ENCODE results near the gene RPS6KB2.
"Not testable (repeated sequence)": the region's sequence is repeated elsewhere in the genome, so short reads cannot be mapped to it uniquely, and the experiment has no call there.

Gene RPS6KB2

DNA sequence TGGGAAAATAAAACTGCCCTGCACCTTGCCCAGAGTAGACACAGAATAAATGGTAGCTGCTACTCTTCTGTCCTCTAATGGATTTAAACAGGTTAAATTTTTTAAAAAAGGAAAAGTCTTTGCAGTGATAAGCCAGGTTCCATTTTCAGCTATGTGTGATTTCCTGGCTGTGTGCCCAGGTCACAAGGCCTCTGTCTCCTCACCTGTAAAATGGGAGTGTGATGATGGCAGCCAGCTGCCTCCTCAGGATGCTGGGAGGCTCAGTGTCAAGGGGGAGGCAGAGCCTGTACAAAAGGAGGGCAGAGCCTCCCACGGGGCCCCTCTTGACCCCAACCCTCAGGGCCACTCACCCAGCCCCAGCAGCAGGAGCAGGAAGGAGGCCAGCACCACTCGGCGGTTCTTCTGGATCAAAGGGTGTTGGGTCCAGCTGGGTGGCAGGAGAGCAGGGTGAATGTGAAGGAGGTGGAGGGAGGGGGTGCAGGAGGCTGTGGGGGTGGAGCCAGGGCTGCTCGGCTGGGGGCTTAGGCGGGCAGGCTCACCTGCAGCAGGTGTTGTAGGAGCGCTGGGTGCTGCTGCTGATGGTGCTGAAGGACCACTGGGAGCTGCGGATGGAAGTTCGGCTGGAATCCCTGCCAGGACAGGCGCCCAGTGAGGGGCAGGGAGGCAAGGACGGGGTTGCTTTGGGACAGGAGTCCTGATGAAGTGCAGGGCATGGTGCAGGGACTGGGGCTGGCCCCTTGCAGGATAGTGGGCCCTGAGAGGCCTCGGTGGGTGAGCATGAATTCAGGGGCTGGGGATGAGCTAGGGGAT is 38.9 kb downstream of the RPS6KB2 start:
- no peak for DNase-seq

DNA sequence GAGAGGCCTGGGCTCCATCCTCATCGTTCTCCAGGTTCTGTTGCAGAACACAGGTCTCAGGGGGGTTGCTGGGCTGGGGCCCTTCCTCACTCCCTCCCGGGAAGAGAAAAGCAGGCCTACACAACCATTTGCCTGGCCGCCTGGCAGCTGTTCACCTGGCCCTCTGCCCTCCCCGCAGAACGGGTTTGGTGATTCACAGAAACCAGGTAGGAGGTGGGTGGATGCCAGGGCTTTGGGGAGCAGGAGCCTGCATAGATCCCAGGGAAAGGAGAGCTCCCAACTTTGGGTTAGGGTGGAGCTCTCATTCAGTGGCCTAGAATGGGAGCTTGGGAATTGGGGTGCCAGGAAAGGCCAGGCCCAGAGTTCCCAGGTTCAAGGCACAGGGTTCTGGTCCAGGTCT is 39.8 kb downstream of the RPS6KB2 start:
- DNase-seq: peak in 2 of 14 donors; percentile 56 to 63

DNA sequence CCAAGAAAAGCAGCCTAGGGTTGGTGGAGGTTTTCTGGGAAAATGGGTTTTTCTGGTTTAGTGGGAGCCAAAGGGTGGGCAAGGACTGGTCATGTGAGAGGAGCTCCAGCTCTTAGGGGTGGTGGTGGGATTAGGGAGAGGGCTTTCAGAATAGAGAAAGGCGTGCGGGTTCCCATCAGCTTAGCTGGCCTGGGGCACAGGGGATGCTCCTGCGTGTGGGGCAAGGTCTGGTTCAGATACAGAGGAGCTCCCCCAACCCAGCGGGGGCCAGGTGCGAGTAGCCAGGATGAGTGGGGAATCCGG is 40.1 kb downstream of the RPS6KB2 start:
- DNase-seq: peak in 1 of 14 donors; percentile 60

DNA sequence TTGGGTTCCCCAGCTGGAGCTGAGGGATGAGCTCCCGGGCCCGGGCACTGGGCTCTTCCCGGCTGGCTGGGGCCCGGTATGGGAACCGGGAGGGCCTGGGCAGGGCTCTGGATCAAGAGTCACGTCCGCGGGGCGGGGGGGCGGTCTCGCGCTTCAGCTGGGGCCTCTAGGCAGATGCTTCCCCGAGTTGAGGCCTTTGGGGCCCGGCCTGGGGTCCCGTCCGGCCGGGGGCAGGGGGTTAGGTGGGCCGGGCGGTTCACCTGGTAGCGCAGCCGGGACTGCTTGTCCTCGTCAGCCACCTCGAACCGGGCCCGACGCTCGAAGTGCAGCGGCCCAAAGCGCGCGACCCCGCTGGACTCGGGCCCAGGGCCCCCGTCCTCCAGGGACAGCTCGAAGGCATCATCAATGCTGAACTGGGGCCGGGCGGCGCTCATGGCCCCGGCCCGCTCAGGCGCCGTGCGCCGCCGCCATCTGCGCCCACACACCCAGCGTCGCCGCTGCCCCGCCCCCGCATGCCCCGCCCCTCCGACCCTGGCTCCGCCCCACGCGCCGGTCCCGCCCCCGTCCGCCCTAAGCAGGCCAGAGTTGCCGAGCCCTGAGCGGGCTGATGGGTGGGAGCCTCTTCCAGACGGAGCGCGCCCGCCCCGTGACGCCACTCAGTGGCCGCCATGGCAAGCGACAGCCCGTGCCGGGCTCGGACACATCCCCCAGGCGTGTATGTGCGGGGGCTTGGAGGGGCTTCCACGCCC is 40.6 kb downstream of the RPS6KB2 start, which contains the start of gene TMEM134:
TSS of gene TMEM134 (minus strand) at position 493 of the 749 bp plus-strand sequence. CDS start at position 434, 59 bp downstream.
- DNase-seq: peak; percentile 59 to 94 (median 87)

DNA sequence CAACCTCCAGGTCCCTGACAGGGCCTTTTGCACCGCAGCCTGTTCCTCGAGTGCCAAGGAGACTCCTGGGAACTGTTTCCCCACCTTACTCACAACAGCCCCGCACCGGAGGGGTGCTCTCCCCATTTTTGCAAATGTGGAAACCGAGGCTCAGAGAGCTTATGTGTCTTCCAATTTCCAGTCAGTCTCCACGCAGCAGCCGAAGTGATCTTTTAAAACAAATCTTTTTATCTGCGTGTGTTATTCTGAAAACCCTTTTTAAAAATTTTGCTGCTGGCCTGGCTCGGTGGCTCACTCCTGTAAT is 41.2 kb downstream of the RPS6KB2 start:
- DNase-seq: no peak

DNA sequence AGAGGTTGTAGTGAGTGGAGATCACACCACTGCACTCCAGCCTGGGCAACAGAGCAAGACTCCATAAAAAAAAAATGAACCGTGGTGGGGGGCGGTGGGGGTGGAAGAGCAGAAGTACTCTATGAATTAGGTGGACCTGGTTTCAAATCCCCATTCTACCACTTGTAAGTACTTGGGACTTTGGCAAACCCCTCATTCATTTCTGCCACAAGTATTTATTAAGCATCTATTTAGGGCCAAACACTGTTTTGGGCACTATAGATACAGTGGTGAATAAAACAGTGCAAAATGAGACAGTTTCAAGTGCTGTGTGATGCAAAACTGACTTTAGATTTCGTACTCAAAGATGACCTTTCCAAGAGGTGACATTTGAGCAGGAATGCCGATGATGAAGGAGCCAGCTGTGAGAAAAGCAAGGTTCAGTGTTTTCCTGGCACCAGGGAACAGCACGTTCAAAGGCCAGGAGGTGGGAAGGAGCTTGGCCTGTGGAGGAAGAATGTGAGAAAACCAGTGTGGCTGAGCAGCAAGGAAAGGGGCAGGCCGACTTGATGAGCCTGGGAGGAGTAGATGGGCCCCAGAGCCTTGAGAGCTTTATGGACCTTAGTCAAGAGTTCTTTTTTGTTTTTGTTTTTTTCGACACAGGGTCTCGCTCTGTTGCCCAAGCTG is 42.2 kb downstream of the RPS6KB2 start:
- DNase-seq: no peak

GRCh38 chr11:67472882-67473281 is 44.6 kb downstream of the RPS6KB2 start:
- DNase-seq: no peak

DNA sequence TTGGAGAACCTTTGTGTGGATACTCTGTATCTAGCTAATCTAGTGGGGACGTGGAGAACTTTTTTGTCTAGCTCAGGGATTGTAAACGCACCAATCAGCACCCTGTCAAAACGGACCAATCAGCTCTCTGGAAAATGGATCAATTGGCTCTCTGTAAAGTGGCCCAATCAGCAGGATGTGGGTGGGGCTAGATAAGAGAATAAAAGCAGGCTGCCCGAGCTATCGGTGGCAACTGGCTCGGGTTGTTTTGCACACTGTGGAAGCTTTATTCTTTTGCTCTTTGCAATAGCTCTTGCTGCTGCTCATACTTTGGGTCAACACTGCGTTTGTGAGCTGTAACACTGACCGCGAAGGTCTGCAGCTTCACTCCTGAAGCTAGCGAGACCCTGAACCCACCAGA is 48.4 kb downstream of the RPS6KB2 start:
- DNase-seq: not testable (repeated sequence)

GRCh38 chr11:67477344-67478050 is 49.2 kb downstream of the RPS6KB2 start:
- DNase-seq: not testable (repeated sequence)

DNA sequence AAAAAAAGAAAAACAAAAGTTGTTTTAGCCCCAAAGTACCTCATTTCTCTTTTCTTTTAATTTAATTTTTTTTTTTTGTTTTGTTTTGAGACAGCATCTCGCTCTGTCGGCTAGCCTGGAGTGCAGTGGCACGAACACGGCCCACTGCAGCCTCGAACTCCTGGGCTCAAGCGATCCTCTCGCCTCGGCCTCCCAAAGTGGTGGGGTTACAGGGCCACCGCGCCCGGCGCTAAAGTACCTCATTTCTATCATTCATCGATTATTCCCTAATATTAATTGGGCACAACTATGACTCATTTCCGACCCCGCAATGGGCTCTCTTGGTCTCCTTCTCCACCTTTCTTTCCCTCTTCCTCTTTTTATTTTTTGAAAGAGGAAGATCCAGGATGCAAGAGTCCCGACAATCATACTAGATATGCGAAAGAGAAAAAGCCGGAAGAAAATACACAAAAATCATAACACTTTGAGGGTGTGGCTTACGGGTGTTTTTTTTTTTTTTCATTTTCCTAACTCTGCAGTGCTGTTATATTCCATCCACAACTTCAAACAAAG is 54.1 kb downstream of the RPS6KB2 start:
- DNase-seq: no peak

DNA sequence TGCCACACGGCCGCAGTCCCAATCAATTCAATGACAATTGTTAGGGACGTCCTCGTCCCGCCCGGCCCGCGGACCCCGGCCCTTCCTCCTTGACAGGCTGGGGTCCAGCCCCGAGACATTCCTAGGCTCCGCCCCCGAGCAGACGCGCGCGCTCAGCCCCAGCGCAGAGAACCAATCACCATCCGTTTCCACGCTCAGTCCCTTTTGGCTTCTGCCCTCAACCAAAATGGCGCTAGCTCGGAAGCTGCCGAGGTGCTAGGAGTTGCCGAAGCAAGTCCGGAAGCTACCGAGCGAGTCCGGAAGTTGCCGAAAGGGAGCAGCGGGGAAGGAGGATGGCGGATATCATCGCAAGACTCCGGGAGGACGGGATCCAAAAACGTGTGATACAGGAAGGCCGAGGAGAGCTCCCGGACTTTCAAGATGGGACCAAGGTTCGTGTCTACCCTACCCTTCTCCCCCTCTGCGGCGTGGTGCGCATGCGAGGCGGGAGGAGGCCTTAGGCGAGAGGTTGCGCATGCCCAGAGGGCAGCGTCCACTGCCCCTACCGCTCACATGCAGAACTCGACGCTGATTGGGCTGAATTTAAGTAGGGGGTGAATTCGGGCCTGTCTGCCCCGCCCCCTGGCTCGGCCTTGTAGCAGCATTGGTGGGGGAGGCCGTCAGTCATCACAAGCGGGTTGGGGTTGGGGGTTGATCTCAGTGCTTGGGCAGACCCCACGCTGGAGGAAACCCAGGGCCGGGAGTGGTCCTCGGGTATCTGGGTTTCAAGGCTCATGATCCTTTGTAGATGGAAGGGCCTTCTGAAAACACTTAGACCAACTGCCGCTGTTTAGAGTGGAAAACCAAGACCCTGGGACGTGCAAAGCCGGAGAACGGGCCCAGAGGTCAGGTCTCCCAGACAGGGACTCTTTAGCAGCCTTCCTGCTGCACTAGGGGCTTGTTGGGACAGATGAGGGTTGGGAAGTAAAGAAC is 54.8 kb downstream of the RPS6KB2 start, which contains the start of gene AIP:
TSS of gene AIP (plus strand) at position 200 of the 972 bp plus-strand sequence. CDS start at position 333, 133 bp downstream.
- DNase-seq: peak; percentile 85 to 100 (median 96)

- DNase-seq: no peak
Observed at GRCh38 chr11:67483831-67484665, 55.8 kb downstream of the RPS6KB2 start.

- DNase-seq: peak in 5 of 14 donors; percentile 8 to 26 (median 20)
Observed at GRCh38 chr11:67484847-67485311, 56.6 kb downstream of the RPS6KB2 start.

Measured in C1 segment of cervical spinal cord (tissue), 14 donors.